Hindlimb muscle (tissue), 1 donor: Measurements from ENCODE around the gene TEAD4. TPM values are rescaled to one million over a fixed set of nuclear protein-coding genes. Genes with fewer than 3 reads are reported as not detected.

ENCODE experiments used
- DNase-seq: peaks from one replicate; pipeline ENCODE4 v3.0.0-alpha.2; 2013
- polyA plus RNA-seq: library from polyadenylated mRNA; unstranded; fragments of 120-200 nt; gene quantifications from one replicate; pipeline ENCODE4 v1.2.1, GENCODE V29; 2013; ENCODE audit not compliant: insufficient read length

TEAD4 gene
- polyA plus RNA-seq, 1 donor, result 134 TPM

- DNase-seq, result no peak
Observed at GRCh38 chr12:2960996-2961616, 1.9 kb downstream of the TEAD4 start.

- no peak for DNase-seq
Observed at GRCh38 chr12:2961705-2962104, 2.5 kb downstream of the TEAD4 start.

- DNase-seq, result no peak
Observed at GRCh38 chr12:2963154-2963759, 4.1 kb downstream of the TEAD4 start.

- DNase-seq, result no peak
Observed at GRCh38 chr12:2963760-2964292, 4.6 kb downstream of the TEAD4 start.

- DNase-seq, result no peak
Observed at GRCh38 chr12:2967651-2968050, 8.5 kb downstream of the TEAD4 start.

- no peak for DNase-seq
Observed at GRCh38 chr12:2970744-2971143, 11.5 kb downstream of the TEAD4 start.

- no peak for DNase-seq
Observed at GRCh38 chr12:2973566-2973965, 14.4 kb downstream of the TEAD4 start.

- DNase-seq, result no peak
Observed at GRCh38 chr12:2974560-2974971, 15.4 kb downstream of the TEAD4 start.

- DNase-seq, result no peak
Observed at GRCh38 chr12:2976581-2976996, 17.4 kb downstream of the TEAD4 start.

- no peak for DNase-seq
Observed at GRCh38 chr12:2977776-2978175, 18.6 kb downstream of the TEAD4 start.

- no peak for DNase-seq
Observed at GRCh38 chr12:2979806-2980205, 20.6 kb downstream of the TEAD4 start.

GRCh38 chr12:2980630-2981029, 21.4 kb downstream of the TEAD4 start:
- no peak for DNase-seq

GRCh38 chr12:2982361-2982760, 23.2 kb downstream of the TEAD4 start:
- DNase-seq, result no peak

- DNase-seq, result no peak
Observed at GRCh38 chr12:2984249-2984648, 25.1 kb downstream of the TEAD4 start.

- DNase-seq, result no peak
Observed at GRCh38 chr12:2984698-2985097, 25.5 kb downstream of the TEAD4 start.

- DNase-seq, result no peak
Observed at GRCh38 chr12:2986876-2987275, 27.7 kb downstream of the TEAD4 start.

- DNase-seq, result no peak
Observed at GRCh38 chr12:2988494-2988893, 29.3 kb downstream of the TEAD4 start.

- no peak for DNase-seq
Observed at GRCh38 chr12:2992724-2993123, 33.5 kb downstream of the TEAD4 start.

GRCh38 chr12:2997989-2998670, 38.9 kb downstream of the TEAD4 start:
- DNase-seq, result no peak

- no peak for DNase-seq
Observed at GRCh38 chr12:2998789-2999264, 39.6 kb downstream of the TEAD4 start.

- no peak for DNase-seq
Observed at GRCh38 chr12:2999265-2999841, 40.2 kb downstream of the TEAD4 start.

- DNase-seq, result no peak
Observed at GRCh38 chr12:3000548-3001275, 41.5 kb downstream of the TEAD4 start.

- DNase-seq, result no peak
Observed at GRCh38 chr12:3002646-3003045, 43.4 kb downstream of the TEAD4 start.
